DND-41 (cell line): Measurements from ENCODE around the gene LILRA1.

ENCODE experiments used
- CTCF ChIP-seq: IDR thresholded peaks from 2 replicates; pipeline ENCODE4 v1.5.1; 2012; ENCODE audit warnings: borderline replicate concordance, low read length, moderate library complexity, mild to moderate bottlenecking; ENCODE audit not compliant: poor library complexity, severe bottlenecking; ENCODE audit errors: extremely low read depth
- EZH2 ChIP-seq: IDR thresholded peaks from 3 replicates; pipeline ENCODE4 v1.6.1; 2012; ENCODE audit warnings: borderline replicate concordance, low read depth, mild to moderate bottlenecking, moderate library complexity, low read length, inconsistent platforms; ENCODE audit not compliant: severe bottlenecking

GRCh38 chr19:54549224-54549623 lies 44.2 kb upstream of the LILRA1 start:
- no peak for TF ChIP-seq CTCF
- no peak for TF ChIP-seq EZH2
